RWPE1 (cell line): Measurements from ENCODE around the gene OR2W3.

Source experiments
- CTCF ChIA-PET: fragments of 350-600 bp; sonication (Branson Sonifier 250); formaldehyde crosslinking; extraction: SDS; loops from one replicate; lab custom pipeline; 2021; lab: Yijun Ruan, JAX
- POLR2A ChIA-PET: fragments of 400-600 bp; formaldehyde crosslinking; extraction: SDS; loops from one replicate; lab custom pipeline; 2020; ENCODE audit warnings: antibody characterized with exemption; ENCODE audit not compliant: low non-redundant PET; lab: Yijun Ruan, JAX
- DNase-seq: peaks from one replicate; pipeline ENCODE4 v3.0.0; 2012; ENCODE audit warnings: low spot score
- H3K27ac ChIP-seq: fragments of 450-650 bp; 2 replicates; pipeline ENCODE4 v1.5.1; 2017
- CTCF ChIP-seq: fragments of 450-650 bp; conservative IDR thresholded peaks from 2 replicates; pipeline ENCODE4 v1.5.1; 2017; ENCODE audit warnings: low read depth, mild to moderate bottlenecking

Gene OR2W3

GRCh38 chr1:247884797-247885413 is 10.5 kb upstream of the OR2W3 start:
- no peak for TF ChIP-seq CTCF
- POLR2A ChIA-PET, result no interaction called here
- H3K27ac ChIP-seq, result no peak overlapping the region
- CTCF ChIA-PET, result no interaction called here
- no peak for DNase-seq

GRCh38 chr1:247895976-247896375 is 589 bp downstream of the OR2W3 start:
- no peak for TF ChIP-seq CTCF
- ChIA-PET CTCF (no interaction called here), POLR2A (no interaction called here)
- DNase-seq, result no peak
- H3K27ac ChIP-seq, result no peak overlapping the region

GRCh38 chr1:247904122-247904521 is 8.7 kb downstream of the OR2W3 start:
- no peak for TF ChIP-seq CTCF
- H3K27ac ChIP-seq, result no peak overlapping the region
- POLR2A ChIA-PET, result no interaction called here
- CTCF ChIA-PET, result no interaction called here
- DNase-seq, result no peak

GRCh38 chr1:247905181-247905580 is 9.8 kb downstream of the OR2W3 start:
- CTCF ChIA-PET, result no interaction called here
- no peak overlapping the region for H3K27ac ChIP-seq
- TF ChIP-seq CTCF, result no peak
- DNase-seq, result no peak
- POLR2A ChIA-PET, result no interaction called here

GRCh38 chr1:247905910-247906503 is 10.6 kb downstream of the OR2W3 start:
- DNase-seq, result no peak
- CTCF ChIA-PET, result interaction anchor here (1.2 kb wide), 1 partner anchor 31 kb away, joined by 5 read pairs; no protein-coding TSS in a partner anchor
- no peak for TF ChIP-seq CTCF
- H3K27ac ChIP-seq, result peak overlapping the region; percentile 74
- POLR2A ChIA-PET, result no interaction called here

GRCh38 chr1:247906504-247907047 is 11.2 kb downstream of the OR2W3 start:
- CTCF ChIA-PET, result interaction anchor here (1.2 kb wide), 1 partner anchor 30 kb away, joined by 5 read pairs; no protein-coding TSS in a partner anchor
- DNase-seq, result peak; percentile 81
- no peak for TF ChIP-seq CTCF
- POLR2A ChIA-PET, result no interaction called here
- peak overlapping the region; percentile 74 for H3K27ac ChIP-seq
